Adipocyte (in vitro differentiated cells): ENCODE measurements around the gene BAIAP2.

Experiments used
- DNase-seq: peaks from one replicate; pipeline ENCODE4 v3.0.0-alpha.2; 2015; ENCODE audit warnings: low read depth
- H3K27me3 ChIP-seq: replicated peaks from 2 replicates; pipeline ENCODE4 v1.7.0; 2013; ENCODE audit warnings: mild to moderate bottlenecking, low read length, moderate library complexity; ENCODE audit not compliant: control insufficient read depth, insufficient read depth
- H3K36me3 ChIP-seq: 2 replicates; pipeline ENCODE4 v1.7.0; 2013; ENCODE audit warnings: low read length, mild to moderate bottlenecking, moderate library complexity; ENCODE audit not compliant: control insufficient read depth, insufficient read depth, severe bottlenecking
- H3K4me1 ChIP-seq: 2 replicates; pipeline ENCODE4 v1.7.0; 2013; ENCODE audit warnings: mild to moderate bottlenecking, low read length, moderate library complexity; ENCODE audit not compliant: control insufficient read depth, insufficient read depth
- H3K4me3 ChIP-seq: 2 replicates; pipeline ENCODE4 v1.7.0; 2013; ENCODE audit warnings: mild to moderate bottlenecking, low read length, moderate library complexity
- H3K9ac ChIP-seq: 2 replicates; pipeline ENCODE4 v1.7.0; 2013; ENCODE audit warnings: mild to moderate bottlenecking, low read length, moderate library complexity
- H3K9me3 ChIP-seq: 2 replicates; pipeline ENCODE4 v1.7.0; 2013; ENCODE audit warnings: mild to moderate bottlenecking, low read length, moderate library complexity; ENCODE audit not compliant: control insufficient read depth

The BAIAP2 gene

DNA sequence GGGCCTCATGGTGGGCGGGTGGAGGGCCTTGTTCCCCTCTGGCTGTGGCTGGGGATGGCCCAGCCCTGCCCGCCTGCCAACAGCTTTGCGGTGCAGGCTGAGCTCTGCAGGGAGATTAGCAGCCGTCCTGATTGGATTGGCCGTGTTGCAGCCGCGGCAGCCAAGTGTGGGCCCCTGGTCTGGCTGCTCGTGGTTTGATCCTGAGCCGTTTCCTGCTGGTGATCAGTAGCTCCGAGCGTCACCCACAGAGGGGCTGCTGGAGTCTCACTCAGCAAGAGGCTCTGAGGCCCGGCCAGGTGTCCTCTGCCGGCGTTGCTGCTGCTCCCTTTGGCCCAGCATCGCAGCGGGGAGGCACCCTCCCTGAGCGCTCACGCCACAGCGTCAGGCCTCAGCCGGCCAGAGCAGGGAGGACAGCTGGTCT, 32.5 kb downstream of the BAIAP2 start:
- Histone ChIP-seq H3K4me1 (peaks cover 20% of the 10 kb centered on the region), H3K9ac (no peak overlapping the region), H3K36me3 (no peaks in the 10 kb centered on the region), H3K4me3 (no peak overlapping the region), H3K27me3 (no peaks in the 10 kb centered on the region), H3K9me3 (no peaks in the 10 kb centered on the region)
- DNase-seq: no peak

DNA sequence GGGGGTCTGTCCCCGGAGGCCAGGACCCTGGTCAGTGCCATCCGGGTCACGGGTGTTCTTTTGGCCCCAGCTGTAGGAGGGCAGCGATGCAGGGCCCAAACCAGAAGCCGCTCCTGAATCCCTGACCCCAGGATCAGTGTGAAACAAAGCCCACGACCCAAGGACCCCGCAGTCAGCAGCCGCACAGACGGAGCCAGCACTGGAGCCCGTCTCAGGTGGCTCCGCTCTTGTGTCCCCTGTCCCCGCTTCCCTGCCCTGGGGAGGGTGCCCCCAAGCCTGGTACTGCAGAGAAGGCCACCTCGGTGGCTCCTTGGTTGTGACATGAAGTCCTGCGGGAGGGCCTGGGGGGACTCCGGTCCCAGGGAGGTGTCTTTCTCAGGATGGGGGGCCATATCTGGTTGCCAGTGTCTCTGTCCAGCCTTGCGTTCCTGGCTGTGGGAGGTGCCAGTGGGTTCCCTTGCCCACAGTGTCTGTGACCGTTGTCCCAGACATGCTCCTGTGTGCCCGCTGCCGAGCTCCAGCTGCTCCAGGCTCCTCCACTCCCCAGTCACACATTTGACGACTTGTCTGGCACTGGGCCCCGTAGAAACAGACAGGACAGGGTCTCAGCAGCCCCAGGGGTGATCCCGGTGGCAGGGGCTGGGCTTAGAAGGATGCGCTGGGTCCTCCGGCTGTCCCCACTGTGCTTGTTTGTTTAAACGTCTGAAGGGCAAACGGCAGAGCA, 33.6 kb downstream of the BAIAP2 start:
- DNase-seq: no peak
- Histone ChIP-seq H3K4me1 (peaks cover 17% of the 10 kb centered on the region), H3K36me3 (no peaks in the 10 kb centered on the region), H3K4me3 (no peak overlapping the region), H3K27me3 (no peaks in the 10 kb centered on the region), H3K9ac (no peak overlapping the region), H3K9me3 (no peaks in the 10 kb centered on the region)

DNA sequence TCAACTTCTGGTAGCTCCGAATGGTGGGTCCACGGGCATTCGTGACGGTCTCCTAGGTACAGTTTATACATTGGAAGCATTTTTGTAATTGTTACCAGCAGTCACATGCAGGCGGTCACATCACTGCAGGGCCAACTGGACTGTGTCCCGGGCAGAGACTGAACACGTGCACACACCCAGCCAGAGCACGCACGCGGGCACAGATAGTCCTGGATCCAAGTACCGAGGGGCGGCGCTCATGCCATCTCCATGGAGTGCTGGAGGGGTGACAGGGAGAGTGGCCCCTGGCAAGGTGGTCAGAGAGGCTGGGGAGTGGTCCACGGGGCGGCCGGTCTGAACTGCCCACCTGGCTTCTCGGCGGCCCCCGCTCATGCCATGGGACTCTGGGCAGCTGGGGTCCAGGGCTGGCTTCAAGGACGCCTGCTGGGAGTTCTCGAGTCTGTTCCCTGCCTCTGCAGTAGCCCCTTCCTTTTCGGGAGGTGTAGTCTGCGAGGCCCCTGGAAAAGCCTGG, 34.2 kb downstream of the BAIAP2 start:
- H3K4me1 ChIP-seq: peaks cover 11% of the 10 kb centered on the region
- no peak overlapping the region for H3K9ac ChIP-seq
- no peaks in the 10 kb centered on the region for H3K9me3 ChIP-seq
- H3K27me3 ChIP-seq: no peaks in the 10 kb centered on the region
- no peak overlapping the region for H3K4me3 ChIP-seq
- H3K36me3 ChIP-seq: no peaks in the 10 kb centered on the region
- DNase-seq: no peak

DNA sequence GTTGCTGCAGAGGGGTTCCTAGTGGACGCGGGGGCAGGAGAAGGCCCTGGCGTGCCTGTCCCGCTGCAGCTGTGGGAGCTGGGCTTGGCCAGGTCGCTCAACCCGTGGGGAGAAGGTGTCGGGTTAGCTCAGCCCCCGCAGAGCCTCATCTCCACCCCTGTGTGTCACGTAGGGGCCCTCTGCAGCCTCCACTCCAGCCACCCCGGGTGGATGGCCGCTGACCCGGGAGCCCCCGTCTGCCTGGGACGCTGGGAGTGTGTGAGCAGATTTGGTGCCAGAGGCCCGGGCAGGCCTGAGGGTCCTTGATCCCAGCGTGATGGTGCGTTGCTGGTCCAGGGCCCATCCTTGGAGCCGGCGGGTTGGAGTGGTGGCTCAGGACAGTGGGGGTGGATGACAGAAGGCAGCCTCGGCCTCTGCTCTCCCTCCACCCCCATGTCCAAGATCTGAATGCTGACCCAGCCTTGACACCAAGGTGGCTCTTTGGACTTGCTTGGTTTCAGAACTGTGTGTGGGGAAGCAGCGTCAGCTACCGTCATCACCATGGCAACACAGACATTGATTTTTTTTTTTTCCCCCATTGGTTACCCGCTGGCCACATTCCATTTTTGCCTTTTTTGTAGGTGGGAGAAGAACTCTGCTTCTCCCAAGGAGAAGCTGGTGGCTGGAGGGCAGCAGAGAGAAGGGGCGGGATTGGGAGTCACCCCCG, 35.7 kb downstream of the BAIAP2 start:
- H3K36me3 ChIP-seq: no peaks in the 10 kb centered on the region

DNA sequence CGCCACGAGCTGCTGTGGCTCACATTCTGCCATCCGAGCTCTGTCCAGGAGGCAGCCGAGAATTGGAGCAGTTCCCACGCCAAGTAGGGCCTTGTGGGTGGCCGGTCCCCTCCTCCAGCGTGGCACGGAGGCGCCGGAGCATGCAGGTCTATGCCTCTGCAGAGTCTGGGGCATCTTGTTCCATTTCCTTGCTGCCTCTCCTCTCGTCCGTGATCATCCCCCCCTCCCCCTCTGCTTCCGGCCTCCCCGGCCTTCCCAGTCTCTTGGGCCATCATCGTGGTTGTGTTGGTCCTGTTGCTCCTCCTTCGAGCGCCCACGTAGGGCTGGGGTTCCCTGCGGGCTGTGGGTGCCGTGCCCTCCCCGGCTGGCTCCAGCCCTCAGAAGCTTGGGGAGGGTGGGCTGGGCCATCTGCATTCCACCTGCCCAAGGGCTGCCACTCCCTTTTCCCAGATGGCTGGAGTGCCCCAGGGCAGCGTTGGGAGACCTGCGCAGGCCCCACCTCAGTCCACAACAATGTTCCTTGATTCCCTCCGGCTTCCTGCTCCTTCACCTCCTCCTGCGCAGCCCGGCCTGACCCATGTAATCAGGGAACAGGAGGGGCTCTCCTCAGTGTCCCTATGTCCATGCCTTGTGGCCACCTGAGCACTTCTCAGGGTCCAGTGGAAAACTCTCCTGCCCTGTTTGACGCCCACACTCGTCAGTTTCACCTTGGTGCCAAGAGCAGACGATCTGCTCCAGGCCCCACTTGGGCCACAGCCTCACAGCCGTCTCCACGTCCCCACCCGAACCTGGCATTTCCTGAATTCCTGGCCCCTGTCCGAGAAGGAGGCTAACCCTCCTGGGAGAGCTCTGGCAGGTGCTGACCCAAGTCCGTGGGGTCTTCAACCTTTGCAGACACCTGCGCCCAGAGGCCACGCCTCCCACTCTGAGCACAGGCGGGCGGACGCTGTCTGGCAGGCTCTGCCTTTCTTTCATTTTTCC, 37.1 kb downstream of the BAIAP2 start:
- H3K9ac ChIP-seq: no peak overlapping the region

More for the DNA sequence above, 35.7 kb downstream of the BAIAP2 start:
- no peaks in the 10 kb centered on the region for H3K9me3 ChIP-seq
- no peak overlapping the region for H3K9ac ChIP-seq
- no peak for DNase-seq
- no peaks in the 10 kb centered on the region for H3K27me3 ChIP-seq
- H3K4me1 ChIP-seq: no peaks in the 10 kb centered on the region
- no peak overlapping the region for H3K4me3 ChIP-seq

DNA sequence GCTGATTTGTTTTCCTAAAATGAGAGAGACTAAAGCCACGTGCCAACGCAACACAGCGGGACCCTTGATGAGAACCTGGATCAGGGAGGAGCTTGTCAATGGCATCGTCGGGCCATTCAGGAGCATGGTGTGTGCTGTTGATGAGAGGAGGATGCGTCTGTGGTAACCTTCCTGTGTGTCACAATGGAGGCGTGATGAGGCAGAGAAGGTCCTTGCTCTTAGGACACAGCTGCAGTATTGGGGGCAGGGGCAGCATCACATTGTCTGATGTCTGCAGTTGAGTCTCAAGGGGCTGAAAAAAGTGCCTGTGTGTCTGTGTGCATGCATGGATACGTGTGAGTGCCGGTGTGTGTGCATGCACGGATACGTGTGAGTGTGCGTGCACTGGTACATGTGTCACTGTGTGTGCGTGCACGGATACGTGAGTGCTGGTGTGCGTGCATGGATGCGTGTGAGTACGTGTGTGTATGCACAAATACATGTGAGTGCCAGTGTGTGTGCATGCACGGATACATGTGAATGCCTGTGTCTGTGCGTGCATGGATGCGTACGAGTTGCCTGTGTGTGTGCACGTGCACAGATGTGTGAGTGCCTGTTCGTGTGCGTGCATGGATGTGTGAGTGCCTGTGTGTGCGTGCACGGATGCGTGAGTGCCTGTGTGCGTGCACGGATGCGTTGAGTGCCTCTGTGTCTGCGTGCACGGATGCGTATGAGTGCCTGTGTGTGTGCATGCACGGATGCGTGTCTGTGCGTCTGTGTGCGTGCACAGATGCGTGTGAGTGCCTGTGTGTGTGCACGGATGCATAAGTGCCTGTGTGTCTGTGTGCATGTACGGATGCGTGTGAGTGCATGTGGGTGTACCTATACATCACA, 39.3 kb downstream of the BAIAP2 start:
- Histone ChIP-seq H3K9me3 (no peaks in the 10 kb centered on the region), H3K9ac (no peak overlapping the region), H3K36me3 (no peaks in the 10 kb centered on the region), H3K4me3 (no peak overlapping the region), H3K27me3 (no peaks in the 10 kb centered on the region), H3K4me1 (no peaks in the 10 kb centered on the region)
- DNase-seq: no peak

More for the DNA sequence above, 37.1 kb downstream of the BAIAP2 start:
- no peaks in the 10 kb centered on the region for H3K27me3 ChIP-seq
- H3K36me3 ChIP-seq: no peaks in the 10 kb centered on the region
- H3K4me3 ChIP-seq: no peak overlapping the region
- no peaks in the 10 kb centered on the region for H3K4me1 ChIP-seq
- no peaks in the 10 kb centered on the region for H3K9me3 ChIP-seq
- DNase-seq: no peak

DNA sequence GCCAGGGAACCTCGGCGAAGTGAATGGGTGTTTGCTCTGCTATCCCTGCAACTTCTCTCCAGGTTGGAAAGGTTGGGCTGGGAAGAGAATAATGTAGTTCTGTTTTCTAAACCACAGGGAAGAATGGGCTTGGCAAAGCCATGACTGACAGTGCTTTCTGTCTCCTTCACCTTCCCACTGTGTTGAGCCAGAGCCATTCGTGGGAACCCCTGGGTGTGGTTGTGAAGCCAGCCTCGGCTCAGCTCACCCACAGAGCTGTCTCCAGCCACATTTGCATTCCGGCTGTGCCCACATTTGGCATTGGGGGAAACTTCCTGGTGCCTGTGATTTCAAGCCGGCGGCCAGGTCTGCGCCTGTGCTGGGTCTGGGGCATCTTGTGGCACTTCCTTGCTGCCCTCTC, 39.9 kb downstream of the BAIAP2 start:
- no peaks in the 10 kb centered on the region for H3K4me1 ChIP-seq
- no peaks in the 10 kb centered on the region for H3K27me3 ChIP-seq
- no peak overlapping the region for H3K4me3 ChIP-seq
- no peak overlapping the region for H3K9ac ChIP-seq
- no peaks in the 10 kb centered on the region for H3K9me3 ChIP-seq
- H3K36me3 ChIP-seq: no peaks in the 10 kb centered on the region
- DNase-seq: no peak

DNA sequence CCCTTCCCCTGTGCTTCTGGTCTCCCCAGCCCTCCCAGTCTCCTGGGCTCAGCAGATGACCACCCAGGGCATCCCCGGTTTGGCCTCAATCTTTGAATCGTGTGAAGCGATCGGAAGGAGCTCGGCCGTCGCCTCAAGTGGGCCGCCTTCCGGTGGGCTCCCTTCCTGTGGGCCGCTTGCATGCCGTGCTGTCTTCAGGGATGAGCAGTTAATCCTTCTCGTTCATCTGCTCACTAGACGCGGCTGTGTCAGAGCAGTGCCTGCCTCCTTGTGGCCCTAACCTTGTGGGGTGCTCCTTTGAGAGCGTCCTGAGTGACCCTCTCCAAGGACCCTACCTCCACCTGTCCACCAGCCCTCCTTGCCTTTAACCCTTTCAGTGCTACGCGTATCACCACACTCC, 40.4 kb downstream of the BAIAP2 start:
- Histone ChIP-seq H3K4me3 (no peak overlapping the region), H3K36me3 (no peaks in the 10 kb centered on the region), H3K4me1 (no peaks in the 10 kb centered on the region), H3K9me3 (no peaks in the 10 kb centered on the region), H3K9ac (no peak overlapping the region), H3K27me3 (no peaks in the 10 kb centered on the region)
- DNase-seq: no peak

DNA sequence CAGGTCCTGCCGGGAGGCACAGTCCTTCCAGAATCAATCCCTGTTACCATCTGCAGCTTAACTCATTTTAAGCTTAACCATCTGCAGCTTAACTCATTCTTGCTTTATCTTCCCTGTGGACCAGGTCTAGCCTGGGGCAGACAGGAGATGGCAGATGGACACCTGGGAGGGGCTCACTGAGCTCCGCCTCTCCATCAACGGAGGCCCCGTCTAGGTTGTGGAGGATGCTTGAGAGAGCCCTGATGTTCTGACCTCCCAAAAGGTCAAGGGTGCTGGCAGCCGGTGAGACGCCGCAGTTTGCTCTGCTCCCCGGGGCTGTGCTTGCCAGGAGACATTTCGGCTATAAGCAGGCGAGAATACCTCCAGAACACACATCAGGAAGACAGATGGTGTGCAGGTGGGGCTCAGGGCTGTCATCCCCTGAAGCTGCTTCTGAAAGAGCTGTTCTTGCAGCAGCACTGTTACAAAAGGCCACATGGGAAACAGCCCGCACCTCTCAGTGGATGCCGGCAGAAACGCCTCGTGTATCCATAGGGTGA, 41.3 kb downstream of the BAIAP2 start:
- Histone ChIP-seq H3K4me3 (no peak overlapping the region), H3K27me3 (no peaks in the 10 kb centered on the region), H3K36me3 (no peaks in the 10 kb centered on the region), H3K9ac (no peak overlapping the region), H3K9me3 (no peaks in the 10 kb centered on the region), H3K4me1 (no peaks in the 10 kb centered on the region)
- no peak for DNase-seq
